ENCODE measurements around the gene FCHSD2.
"Not testable (repeated sequence)": the region's sequence is repeated elsewhere in the genome, so short reads cannot be mapped to it uniquely, and the experiment has no call there.

DNA sequence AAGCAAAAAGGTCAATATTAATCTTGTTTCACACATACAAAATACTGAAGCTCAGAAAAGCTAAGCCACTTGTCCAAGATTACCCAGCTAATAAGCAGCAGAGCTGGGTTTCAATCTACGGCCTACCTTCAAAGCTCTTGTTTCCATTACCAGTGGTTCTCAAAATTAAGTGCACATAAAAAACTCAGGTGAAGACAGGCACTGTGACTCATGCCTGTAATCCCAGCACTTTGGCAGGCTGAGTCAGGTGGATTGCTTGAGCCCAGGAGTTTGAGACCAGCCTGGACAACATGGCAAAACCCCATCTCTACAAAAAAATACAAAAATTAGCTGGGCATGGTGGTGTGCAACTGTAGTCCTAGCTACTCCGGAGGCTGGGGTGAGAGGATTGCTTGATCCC lies 9.8 kb downstream of the FCHSD2 start:
- TF ChIP-seq EP300 (IDR thresholded peaks at IDR 0.05); POLR2A (IDR thresholded peaks at IDR 0.05; ENCODE audit: low read depth); POLR2AphosphoS5 (IDR thresholded peaks at IDR 0.05): not testable (repeated sequence)
- TF ChIP-seq, protein P1, sequence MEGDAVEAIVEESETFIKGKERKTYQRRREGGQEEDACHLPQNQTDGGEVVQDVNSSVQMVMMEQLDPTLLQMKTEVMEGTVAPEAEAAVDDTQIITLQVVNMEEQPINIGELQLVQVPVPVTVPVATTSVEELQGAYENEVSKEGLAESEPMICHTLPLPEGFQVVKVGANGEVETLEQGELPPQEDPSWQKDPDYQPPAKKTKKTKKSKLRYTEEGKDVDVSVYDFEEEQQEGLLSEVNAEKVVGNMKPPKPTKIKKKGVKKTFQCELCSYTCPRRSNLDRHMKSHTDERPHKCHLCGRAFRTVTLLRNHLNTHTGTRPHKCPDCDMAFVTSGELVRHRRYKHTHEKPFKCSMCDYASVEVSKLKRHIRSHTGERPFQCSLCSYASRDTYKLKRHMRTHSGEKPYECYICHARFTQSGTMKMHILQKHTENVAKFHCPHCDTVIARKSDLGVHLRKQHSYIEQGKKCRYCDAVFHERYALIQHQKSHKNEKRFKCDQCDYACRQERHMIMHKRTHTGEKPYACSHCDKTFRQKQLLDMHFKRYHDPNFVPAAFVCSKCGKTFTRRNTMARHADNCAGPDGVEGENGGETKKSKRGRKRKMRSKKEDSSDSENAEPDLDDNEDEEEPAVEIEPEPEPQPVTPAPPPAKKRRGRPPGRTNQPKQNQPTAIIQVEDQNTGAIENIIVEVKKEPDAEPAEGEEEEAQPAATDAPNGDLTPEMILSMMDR (IDR thresholded peaks at IDR 0.05): not testable (repeated sequence)
